IgD-negative memory B cell (primary cell): Measurements from ENCODE around the gene SLIT3. TPM values are rescaled to one million over a fixed set of nuclear protein-coding genes. Genes with fewer than 3 reads are reported as not detected.

ENCODE experiments used
- H3K27ac Mint-ChIP-seq, 3 donors: one replicate each; pipeline ENCODE4 v1.8.0; 2020 to 2022; ENCODE audit warnings: mild to moderate bottlenecking in 3 of 3, mixed read lengths in 3 of 3, moderate library complexity in 1 of 3
- H3K27me3 Mint-ChIP-seq: one replicate; pipeline ENCODE4 v1.8.0; 2021; ENCODE audit warnings: mixed read lengths
- H3K36me3 Mint-ChIP-seq: one replicate; pipeline ENCODE4 v1.8.0; 2020; ENCODE audit warnings: mild to moderate bottlenecking, mixed read lengths
- H3K4me1 Mint-ChIP-seq, 3 donors: one replicate each; pipeline ENCODE4 v1.8.0; 2020 to 2022; ENCODE audit warnings: mixed read lengths in 3 of 3, mild to moderate bottlenecking in 1 of 3
- H3K4me3 Mint-ChIP-seq, 4 donors: one replicate each; pipeline ENCODE4 v1.8.0; 2020 to 2022; ENCODE audit warnings: mild to moderate bottlenecking in 4 of 4, mixed read lengths in 4 of 4, moderate library complexity in 3 of 4
- H3K9me3 Mint-ChIP-seq, 3 donors: one replicate each; pipeline ENCODE4 v1.8.0; 2020 to 2021; ENCODE audit warnings: mixed read lengths in 3 of 3, mild to moderate bottlenecking in 1 of 3
- polyA plus RNA-seq: library from polyadenylated mRNA; unstranded; fragments of 300-500 nt; fragmentation: Illumina TruSeq; gene quantifications from one replicate; pipeline ENCODE4 v1.2.3, GENCODE V29; 2021

SLIT3 gene
- polyA plus RNA-seq, 1 donor from 2014 or later: not detected

GRCh38 chr5:169173372-169173771 lies 127.6 kb downstream of the SLIT3 start:
- Mint-ChIP-seq H3K9me3 (peaks cover 2 to 8% (median 4%) of the 10 kb centered on the region in 3 donors), H3K4me1 (no peaks in the 10 kb centered on the region), H3K27ac (no peak overlapping the region), H3K4me3 (no peak overlapping the region), H3K36me3 (peaks cover 2% of the 10 kb centered on the region), H3K27me3 (peaks cover 1% of the 10 kb centered on the region)

DNA sequence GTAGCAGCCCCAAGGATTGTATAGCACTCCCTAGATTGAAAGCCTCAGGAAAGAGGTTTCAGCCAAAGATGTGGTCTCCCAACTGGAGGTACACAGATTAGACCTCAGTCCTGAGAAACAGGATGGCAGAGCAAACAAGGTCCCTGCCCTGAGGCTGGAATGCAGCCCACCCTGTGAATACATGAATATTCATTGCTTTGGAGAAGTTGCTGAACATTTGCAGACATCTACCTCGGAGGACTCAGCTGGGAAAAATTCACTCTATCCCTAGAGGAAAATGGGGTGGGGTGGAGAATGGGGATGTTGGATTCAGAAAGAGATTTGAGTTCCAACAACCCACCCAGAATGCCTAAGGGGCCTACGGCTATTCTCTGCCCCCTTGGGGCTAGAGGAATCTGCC lies 129.4 kb downstream of the SLIT3 start:
- peaks cover 1% of the 10 kb centered on the region for H3K27me3 Mint-ChIP-seq
- H3K36me3 Mint-ChIP-seq: peaks cover 2% of the 10 kb centered on the region
- H3K4me3 Mint-ChIP-seq: no peak overlapping the region
- no peaks in the 10 kb centered on the region for H3K4me1 Mint-ChIP-seq
- no peak overlapping the region for H3K27ac Mint-ChIP-seq
- H3K9me3 Mint-ChIP-seq: peaks cover 2 to 8% (median 4%) of the 10 kb centered on the region in 3 donors

DNA sequence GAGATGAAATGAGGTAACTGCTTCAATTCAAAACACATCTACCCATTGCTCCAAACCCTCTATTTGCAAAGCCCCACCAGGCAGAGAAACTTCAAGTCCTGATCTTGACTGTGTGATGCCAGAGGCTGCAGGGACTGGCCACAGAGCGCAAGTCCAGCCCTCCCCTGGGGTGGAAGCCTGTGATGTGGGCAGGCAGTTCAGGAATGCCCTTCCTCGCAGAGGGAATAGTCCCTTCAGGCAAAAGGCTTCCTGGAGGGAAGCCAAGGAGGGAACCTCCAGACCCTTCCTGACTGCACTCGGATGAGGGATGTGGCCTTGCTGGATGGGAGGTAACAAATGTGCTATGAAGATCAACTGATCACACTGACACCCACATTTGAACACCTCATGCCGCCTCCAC lies 131.2 kb downstream of the SLIT3 start:
- Mint-ChIP-seq H3K9me3 (peaks cover 2 to 8% (median 4%) of the 10 kb centered on the region in 3 donors), H3K36me3 (no peaks in the 10 kb centered on the region), H3K4me3 (no peak overlapping the region), H3K4me1 (no peaks in the 10 kb centered on the region), H3K27ac (no peak overlapping the region), H3K27me3 (peaks cover 1% of the 10 kb centered on the region)

- no peaks in the 10 kb centered on the region for H3K4me1 Mint-ChIP-seq
- no peaks in the 10 kb centered on the region for H3K36me3 Mint-ChIP-seq
- H3K27me3 Mint-ChIP-seq: peaks cover 3% of the 10 kb centered on the region
- no peak overlapping the region for H3K27ac Mint-ChIP-seq
- H3K4me3 Mint-ChIP-seq: no peak overlapping the region
- peaks cover 2 to 8% (median 4%) of the 10 kb centered on the region in 3 donors for H3K9me3 Mint-ChIP-seq
Measured at GRCh38 chr5:169168280-169168679, 132.7 kb downstream of the SLIT3 start.

DNA sequence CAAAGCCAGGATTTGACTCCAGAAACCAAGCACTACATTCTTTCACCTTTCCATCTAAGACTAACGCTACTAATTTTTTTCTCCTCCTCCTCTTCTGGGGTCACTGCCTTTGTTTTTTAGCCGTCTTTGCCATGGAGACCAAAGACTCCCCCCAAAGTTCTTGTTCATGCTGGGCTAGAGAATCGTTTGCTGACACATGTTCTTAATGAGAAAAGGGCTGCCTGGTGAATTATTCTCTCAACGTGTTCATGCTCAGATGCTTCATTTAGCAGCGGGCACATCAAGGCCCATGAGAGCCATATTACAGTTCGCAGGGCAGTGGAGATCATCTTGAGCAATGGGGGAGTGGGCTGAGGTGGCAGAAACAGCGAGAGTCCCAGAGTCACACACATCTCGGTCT lies 134.9 kb downstream of the SLIT3 start:
- H3K4me3 Mint-ChIP-seq: no peak overlapping the region
- peaks cover 9% of the 10 kb centered on the region for H3K27me3 Mint-ChIP-seq
- H3K27ac Mint-ChIP-seq: no peak overlapping the region
- no peaks in the 10 kb centered on the region for H3K36me3 Mint-ChIP-seq
- peaks cover under 1 to 3% (median 2%) of the 10 kb centered on the region in 3 donors for H3K9me3 Mint-ChIP-seq
- no peaks in the 10 kb centered on the region for H3K4me1 Mint-ChIP-seq

DNA sequence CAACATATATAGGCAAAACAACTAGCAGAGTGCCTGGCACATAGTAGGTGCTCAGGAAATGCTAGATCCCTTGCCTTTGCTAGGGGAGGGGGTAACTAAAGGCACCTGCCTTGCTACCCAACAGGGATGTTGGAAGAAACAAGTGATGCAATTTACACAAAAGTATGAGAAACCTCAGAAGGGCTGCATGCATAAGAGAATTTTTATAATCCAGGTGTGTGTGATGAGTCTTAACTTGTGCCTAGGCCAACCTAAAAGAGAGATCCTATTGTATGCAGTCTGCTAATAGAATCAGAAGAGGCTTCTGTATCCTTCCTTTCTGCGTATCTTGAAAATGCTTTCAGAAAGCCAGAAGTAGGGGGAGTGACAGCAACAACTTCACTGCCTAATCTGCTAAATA lies 135.9 kb downstream of the SLIT3 start:
- Mint-ChIP-seq H3K4me1 (no peaks in the 10 kb centered on the region), H3K36me3 (no peaks in the 10 kb centered on the region), H3K9me3 (peaks cover 0 to 1% (median 0%) of the 10 kb centered on the region in 3 donors), H3K27me3 (peaks cover 8% of the 10 kb centered on the region), H3K27ac (no peak overlapping the region), H3K4me3 (no peak overlapping the region)

DNA sequence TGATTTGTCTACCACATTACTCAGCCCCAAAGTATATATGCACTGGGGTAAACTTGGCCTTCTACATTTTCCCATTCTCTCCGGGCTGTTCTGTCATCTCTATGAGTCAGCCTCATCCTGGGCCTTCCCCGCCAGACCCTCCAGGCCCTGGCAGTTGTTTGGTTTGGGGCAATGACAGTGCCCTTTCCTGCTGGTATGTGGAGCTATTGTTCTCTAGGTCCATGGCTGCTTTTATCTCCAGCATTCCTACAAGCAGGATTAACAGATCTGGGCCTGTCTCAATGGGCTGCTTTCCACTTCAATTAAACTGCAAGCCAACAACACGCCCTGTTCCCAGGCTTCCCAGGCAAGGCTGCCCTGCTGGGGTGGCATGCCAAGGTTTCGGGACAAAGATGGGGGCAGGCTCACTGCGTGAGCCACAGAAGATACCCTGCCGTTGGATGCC lies 136.4 kb downstream of the SLIT3 start:
- no peaks in the 10 kb centered on the region for H3K36me3 Mint-ChIP-seq
- peaks cover 0 to 2% (median 0%) of the 10 kb centered on the region in 3 donors for H3K9me3 Mint-ChIP-seq
- no peaks in the 10 kb centered on the region for H3K4me1 Mint-ChIP-seq
- peaks cover 8% of the 10 kb centered on the region for H3K27me3 Mint-ChIP-seq
- no peak overlapping the region for H3K4me3 Mint-ChIP-seq
- no peak overlapping the region for H3K27ac Mint-ChIP-seq

GRCh38 chr5:169162407-169162806 lies 138.5 kb downstream of the SLIT3 start:
- Mint-ChIP-seq H3K27me3 (peaks cover 8% of the 10 kb centered on the region), H3K4me1 (no peaks in the 10 kb centered on the region), H3K36me3 (no peaks in the 10 kb centered on the region), H3K9me3 (peaks cover 0 to 7% (median 6%) of the 10 kb centered on the region in 3 donors), H3K4me3 (no peak overlapping the region), H3K27ac (no peak overlapping the region)

GRCh38 chr5:169161022-169161680 lies 139.8 kb downstream of the SLIT3 start:
- no peak overlapping the region for H3K27ac Mint-ChIP-seq
- H3K9me3 Mint-ChIP-seq: peaks cover 0 to 9% (median 6%) of the 10 kb centered on the region in 3 donors
- peaks cover 8% of the 10 kb centered on the region for H3K27me3 Mint-ChIP-seq
- peak overlapping the region in 1 of 4 donors; percentile 52 for H3K4me3 Mint-ChIP-seq
- no peaks in the 10 kb centered on the region for H3K4me1 Mint-ChIP-seq
- H3K36me3 Mint-ChIP-seq: no peaks in the 10 kb centered on the region

DNA sequence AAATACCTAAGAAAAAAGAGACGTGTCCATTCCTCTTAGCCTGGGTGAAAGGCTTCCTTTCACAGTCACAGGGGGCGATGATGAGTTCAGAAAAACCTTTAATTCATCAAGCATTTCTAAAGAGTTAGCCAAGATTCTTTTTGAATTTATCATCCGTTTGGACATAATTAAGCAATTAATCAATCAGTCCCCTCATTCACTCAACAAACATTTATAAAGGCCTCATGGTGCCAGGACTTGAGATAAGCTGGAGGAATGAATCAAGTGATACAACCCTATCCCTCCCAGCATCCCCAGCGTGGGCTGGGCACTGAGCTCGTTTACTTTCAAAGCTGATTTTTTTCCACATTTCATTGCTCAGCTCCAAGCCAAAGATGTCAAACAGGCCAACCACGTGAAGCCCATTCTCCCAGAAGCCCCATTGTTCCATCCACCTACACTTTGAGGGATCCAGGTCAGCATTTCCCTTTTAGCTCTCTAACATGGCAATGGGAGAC lies 140.5 kb downstream of the SLIT3 start:
- H3K27me3 Mint-ChIP-seq: peaks cover 8% of the 10 kb centered on the region
- H3K9me3 Mint-ChIP-seq: peaks cover 0 to 9% (median 6%) of the 10 kb centered on the region in 3 donors
- no peak overlapping the region for H3K4me3 Mint-ChIP-seq
- no peak overlapping the region for H3K27ac Mint-ChIP-seq
- no peaks in the 10 kb centered on the region for H3K4me1 Mint-ChIP-seq
- H3K36me3 Mint-ChIP-seq: no peaks in the 10 kb centered on the region

DNA sequence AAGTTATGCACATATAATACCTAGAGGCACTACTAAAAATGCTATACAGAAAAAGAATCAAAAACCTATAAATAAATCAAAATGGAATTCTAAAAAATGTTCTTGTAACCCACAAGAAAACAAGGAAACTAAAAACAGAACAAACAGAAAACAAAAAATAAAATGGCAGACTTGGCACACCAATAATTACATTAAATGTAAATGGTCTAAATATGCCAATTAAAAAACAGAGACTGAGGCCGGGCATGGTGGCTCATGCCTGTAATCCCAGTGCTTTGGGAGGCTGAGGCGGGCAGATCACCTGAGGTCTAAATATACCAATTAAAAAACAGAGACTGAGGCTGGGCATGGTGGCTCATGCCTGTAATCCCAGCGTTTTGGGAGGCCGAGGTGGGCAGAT lies 142.2 kb downstream of the SLIT3 start:
- H3K4me1 Mint-ChIP-seq: no peaks in the 10 kb centered on the region
- no peak overlapping the region for H3K4me3 Mint-ChIP-seq
- peaks cover 0 to 11% (median 6%) of the 10 kb centered on the region in 3 donors for H3K9me3 Mint-ChIP-seq
- peaks cover 8% of the 10 kb centered on the region for H3K27me3 Mint-ChIP-seq
- H3K27ac Mint-ChIP-seq: no peak overlapping the region
- no peaks in the 10 kb centered on the region for H3K36me3 Mint-ChIP-seq

- H3K27me3 Mint-ChIP-seq: peaks cover 4% of the 10 kb centered on the region
- no peaks in the 10 kb centered on the region for H3K36me3 Mint-ChIP-seq
- H3K27ac Mint-ChIP-seq: no peak overlapping the region
- H3K9me3 Mint-ChIP-seq: peaks cover 0 to 11% (median 6%) of the 10 kb centered on the region in 3 donors
- H3K4me3 Mint-ChIP-seq: no peak overlapping the region
- H3K4me1 Mint-ChIP-seq: no peaks in the 10 kb centered on the region
Measured at GRCh38 chr5:169157064-169157463, 143.9 kb downstream of the SLIT3 start.

- no peaks in the 10 kb centered on the region for H3K36me3 Mint-ChIP-seq
- H3K27ac Mint-ChIP-seq: no peak overlapping the region
- no peaks in the 10 kb centered on the region for H3K4me1 Mint-ChIP-seq
- no peak overlapping the region for H3K4me3 Mint-ChIP-seq
- H3K27me3 Mint-ChIP-seq: peaks cover 2% of the 10 kb centered on the region
- peaks cover 0 to 9% (median 6%) of the 10 kb centered on the region in 3 donors for H3K9me3 Mint-ChIP-seq
Measured at GRCh38 chr5:169154679-169155078, 146.3 kb downstream of the SLIT3 start.

DNA sequence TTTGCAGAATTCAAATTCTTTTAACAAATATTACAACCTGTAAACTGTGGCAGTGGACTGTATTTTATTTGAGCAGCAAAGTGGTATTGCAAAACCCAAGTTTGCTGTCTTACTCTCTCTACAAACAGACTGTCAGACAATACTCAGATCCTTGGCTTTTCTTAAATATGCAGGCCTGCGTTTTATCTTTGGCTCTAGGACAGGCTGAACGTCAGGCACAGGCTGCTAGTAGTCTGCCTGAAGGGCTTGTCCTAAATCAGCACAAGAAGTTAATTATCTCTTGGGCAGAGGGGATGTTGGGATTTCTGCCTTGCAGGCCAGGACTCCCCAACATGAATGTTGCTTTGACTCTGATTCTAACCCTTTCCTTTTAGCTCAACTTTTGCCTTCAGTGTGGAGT lies 147.5 kb downstream of the SLIT3 start:
- no peaks in the 10 kb centered on the region for H3K36me3 Mint-ChIP-seq
- H3K9me3 Mint-ChIP-seq: peaks cover 0 to 5% (median 5%) of the 10 kb centered on the region in 3 donors
- H3K4me1 Mint-ChIP-seq: no peaks in the 10 kb centered on the region
- peaks cover 2% of the 10 kb centered on the region for H3K27me3 Mint-ChIP-seq
- no peak overlapping the region for H3K4me3 Mint-ChIP-seq
- no peak overlapping the region for H3K27ac Mint-ChIP-seq

DNA sequence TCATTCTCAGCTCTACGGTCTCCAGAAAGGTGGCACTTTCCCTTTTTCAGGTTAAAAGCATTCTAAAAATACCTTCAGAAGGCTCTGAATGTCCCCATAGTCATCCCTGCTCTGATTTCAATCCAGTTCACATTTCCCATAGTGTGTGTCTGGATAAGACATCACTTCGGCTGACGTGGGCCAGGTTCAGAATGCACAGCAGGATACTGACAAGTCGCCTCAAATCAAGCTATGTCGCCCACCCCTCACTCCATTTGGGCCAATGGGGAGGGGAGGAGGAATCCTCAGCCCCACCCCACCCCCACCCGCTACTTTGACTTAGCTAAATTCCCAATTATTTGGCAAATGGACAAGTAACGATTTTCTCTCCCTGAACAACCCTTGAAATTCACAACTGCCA lies 148.0 kb downstream of the SLIT3 start:
- Mint-ChIP-seq H3K36me3 (no peaks in the 10 kb centered on the region), H3K4me1 (no peaks in the 10 kb centered on the region), H3K27ac (no peak overlapping the region), H3K4me3 (no peak overlapping the region), H3K9me3 (peaks cover 0 to 5% (median under 1%) of the 10 kb centered on the region in 3 donors), H3K27me3 (peaks cover 2% of the 10 kb centered on the region)

DNA sequence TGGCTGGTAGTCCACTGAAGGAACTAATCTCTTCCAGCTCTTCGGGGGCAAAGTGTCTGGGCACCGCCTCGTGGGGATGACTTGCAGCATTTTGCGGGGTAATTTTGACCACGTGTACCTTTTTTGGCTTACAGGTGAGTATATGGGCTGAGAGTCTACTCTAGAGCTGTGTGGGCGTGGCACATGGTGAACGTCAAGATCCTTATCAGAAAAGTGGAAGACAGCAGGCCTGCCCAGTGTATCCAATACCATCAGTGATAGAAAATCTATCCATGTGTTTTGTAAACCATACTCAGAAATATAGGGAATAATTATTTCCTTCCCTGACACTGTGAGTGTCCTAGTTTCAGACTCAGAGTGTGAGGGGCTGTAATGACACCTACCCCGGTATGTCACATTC lies 148.5 kb downstream of the SLIT3 start:
- H3K4me3 Mint-ChIP-seq: no peak overlapping the region
- H3K9me3 Mint-ChIP-seq: peaks cover 0 to 4% (median 0%) of the 10 kb centered on the region in 3 donors
- no peaks in the 10 kb centered on the region for H3K4me1 Mint-ChIP-seq
- peaks cover 2% of the 10 kb centered on the region for H3K27me3 Mint-ChIP-seq
- H3K27ac Mint-ChIP-seq: no peak overlapping the region
- H3K36me3 Mint-ChIP-seq: no peaks in the 10 kb centered on the region
